ENCODE results near the gene PLXNB2. TPM values are rescaled to one million over a fixed set of nuclear protein-coding genes. Genes with fewer than 3 reads are reported as not detected.

The PLXNB2 gene
- total and polyA plus RNA-seq, 2 experiments from 2014 or later = 83.2 to 195 TPM

DNA sequence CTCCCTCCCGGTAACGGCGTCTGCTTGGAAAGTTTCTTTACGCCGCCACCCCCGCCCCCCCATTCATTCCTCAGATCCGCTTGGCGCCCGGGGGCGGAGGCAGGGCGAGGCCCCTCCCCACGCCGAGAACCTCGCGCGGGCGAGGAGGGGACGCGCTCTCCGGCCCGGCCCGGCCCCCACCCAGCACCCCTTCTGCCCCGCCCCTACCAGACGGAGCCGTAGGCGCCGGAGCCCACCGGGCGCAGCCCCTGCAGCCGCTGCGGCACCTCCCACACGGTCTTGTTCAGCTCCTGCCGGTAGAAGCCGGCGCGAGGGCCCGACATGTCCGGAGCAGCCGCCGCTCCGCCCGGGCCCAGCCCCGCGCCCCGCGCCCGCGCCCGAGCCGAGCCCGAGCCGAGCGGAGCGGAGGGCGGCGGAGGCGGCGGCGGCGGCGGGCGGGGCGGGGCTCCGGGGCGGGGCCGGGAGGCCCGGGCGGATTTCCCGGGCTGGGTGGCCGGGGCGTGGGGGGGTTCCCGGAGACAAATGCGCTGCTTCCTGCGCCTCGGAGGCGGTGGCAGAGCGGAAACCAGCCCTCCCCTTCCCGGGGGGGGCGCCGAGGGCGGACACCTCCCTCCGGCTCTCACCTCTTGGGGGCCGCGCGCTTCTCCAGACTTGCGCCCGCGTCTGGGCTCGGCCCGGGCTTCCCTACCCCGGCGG is 37.3 kb downstream of the PLXNB2 start, which contains the start of gene MAPK11:
MAPK11 (minus strand) TSS at position 411 of the 696 bp plus-strand sequence; CDS start at position 323, 88 bp downstream.
- no peak within 1 kb of the TSS for H3K27ac ChIP-seq
- H3K27me3 ChIP-seq = peaks cover 75% of the 10 kb centered on the region
- peaks cover 9% of the 10 kb centered on the region for H3K4me1 ChIP-seq (ENCODE audit: low read depth)
- TF ChIP-seq CTCF (IDR thresholded peaks at IDR 0.05; ENCODE audit: low read depth, low read length) = no peak
- H3K9me3 ChIP-seq (ENCODE audit: low read depth) = no peaks in the 10 kb centered on the region
- peak within 1 kb of the TSS; percentile 20 for H3K4me3 ChIP-seq
- DNase-seq (ENCODE audit: low read depth in 1 of 2, low spot score in 1 of 2) = peak; percentile 36 to 63
- no peaks in the 10 kb centered on the region for H3K36me3 ChIP-seq

GRCh38 chr22:50269573-50269969 is 37.9 kb downstream of the PLXNB2 start:
- Histone ChIP-seq H3K4me1 (ENCODE audit: low read depth) (peaks cover 9% of the 10 kb centered on the region), H3K9me3 (ENCODE audit: low read depth) (no peaks in the 10 kb centered on the region), H3K4me3 (no peak overlapping the region), H3K36me3 (no peaks in the 10 kb centered on the region), H3K27ac (no peak overlapping the region), H3K27me3 (peaks cover 79% of the 10 kb centered on the region)
- DNase-seq (ENCODE audit: low read depth in 1 of 2, low spot score in 1 of 2) = no peak
- TF ChIP-seq CTCF (IDR thresholded peaks at IDR 0.05; ENCODE audit: low read depth, low read length) = no peak

GRCh38 chr22:50268655-50269113 is 38.8 kb downstream of the PLXNB2 start:
- H3K4me3 ChIP-seq = no peak overlapping the region
- H3K27me3 ChIP-seq = peaks cover 79% of the 10 kb centered on the region
- no peak overlapping the region for H3K27ac ChIP-seq
- no peaks in the 10 kb centered on the region for H3K9me3 ChIP-seq (ENCODE audit: low read depth)
- no peak for TF ChIP-seq CTCF (IDR thresholded peaks at IDR 0.05; ENCODE audit: low read depth, low read length)
- peak in 1 of 2 donors; percentile 38 for DNase-seq (ENCODE audit: low read depth in 1 of 2, low spot score in 1 of 2)
- H3K36me3 ChIP-seq = no peaks in the 10 kb centered on the region
- peaks cover 7% of the 10 kb centered on the region for H3K4me1 ChIP-seq (ENCODE audit: low read depth)

DNA sequence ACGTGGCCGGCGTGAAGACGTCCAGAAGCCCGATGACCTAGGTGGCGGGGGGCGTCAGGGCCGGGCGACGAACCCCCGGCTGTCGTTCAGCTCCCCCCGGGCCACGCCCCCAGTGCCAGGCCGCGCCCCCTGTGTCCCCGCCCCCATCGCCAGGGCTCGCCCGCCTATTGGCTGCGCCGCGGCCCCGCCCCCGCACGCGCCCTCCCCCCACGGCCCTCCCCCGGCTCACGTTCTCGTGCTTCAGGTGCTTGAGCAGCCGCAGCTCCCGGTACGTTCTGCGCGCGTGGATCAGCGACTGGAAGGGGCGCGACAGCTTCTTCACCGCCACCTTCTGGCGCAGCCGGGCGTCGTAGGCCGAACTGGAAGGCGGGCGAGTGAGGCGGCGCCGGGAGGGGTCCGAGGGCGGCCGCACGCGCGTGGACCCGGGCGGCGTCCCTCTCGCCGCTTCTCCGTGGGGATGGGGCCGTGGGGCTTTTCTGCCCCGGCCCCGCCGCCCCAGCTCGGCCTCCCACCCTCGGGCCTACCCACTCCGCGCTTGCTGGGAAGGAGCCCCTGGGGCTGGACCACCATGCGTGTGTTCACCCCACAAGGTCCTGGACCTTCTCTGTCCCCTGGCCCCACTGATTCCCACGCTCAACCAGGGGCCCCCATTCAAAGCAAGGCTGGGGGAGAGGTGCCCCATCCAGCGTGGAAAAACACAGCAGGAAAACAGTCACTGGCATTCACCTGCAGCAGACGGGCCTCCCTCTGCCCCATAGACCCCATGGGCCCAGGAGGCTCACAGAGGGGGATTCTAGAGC is 39.7 kb downstream of the PLXNB2 start:
- Histone ChIP-seq H3K4me1 (ENCODE audit: low read depth) (peaks cover 7% of the 10 kb centered on the region), H3K4me3 (no peak overlapping the region), H3K36me3 (no peaks in the 10 kb centered on the region), H3K27ac (no peak overlapping the region), H3K9me3 (ENCODE audit: low read depth) (no peaks in the 10 kb centered on the region), H3K27me3 (peaks cover 79% of the 10 kb centered on the region)
- TF ChIP-seq CTCF (IDR thresholded peaks at IDR 0.05; ENCODE audit: low read depth, low read length) = peak; percentile 25
- peak; percentile 67 to 70 for DNase-seq (ENCODE audit: low read depth in 1 of 2, low spot score in 1 of 2)

- DNase-seq (ENCODE audit: low read depth in 1 of 2, low spot score in 1 of 2) = no peak
- H3K4me1 ChIP-seq (ENCODE audit: low read depth) = peaks cover 7% of the 10 kb centered on the region
- H3K9me3 ChIP-seq (ENCODE audit: low read depth) = no peaks in the 10 kb centered on the region
- H3K4me3 ChIP-seq = no peak overlapping the region
- no peak overlapping the region for H3K27ac ChIP-seq
- TF ChIP-seq CTCF (IDR thresholded peaks at IDR 0.05; ENCODE audit: low read depth, low read length) = no peak
- peaks cover 71% of the 10 kb centered on the region for H3K27me3 ChIP-seq
- H3K36me3 ChIP-seq = no peaks in the 10 kb centered on the region
Observed at GRCh38 chr22:50266994-50267393, 40.5 kb downstream of the PLXNB2 start.

All from cardiac muscle cell (in vitro differentiated cells and primary cell).